Thymus (tissue), 11 donors: ENCODE results near the gene SMARCA2. TPM values are rescaled to one million over a fixed set of nuclear protein-coding genes. Genes with fewer than 3 reads are reported as not detected.

Source experiments
- DNase-seq, 9 donors: peaks; one replicate each; pipeline ENCODE4 v3.0.0-alpha.2; 2013; ENCODE audit warnings: low spot score in 9 of 9, low read depth in 6 of 9, missing footprints in 1 of 9
- H3K27ac ChIP-seq, 2 donors: one replicate each; pipeline ENCODE4 v1.5.1; 2013; ENCODE audit warnings: control low read depth in 1 of 2, low read depth in 1 of 2, low read length in 1 of 2, mild to moderate bottlenecking in 1 of 2, moderate library complexity in 1 of 2
- H3K27me3 ChIP-seq, 2 donors: one replicate each; pipeline ENCODE4 v1.5.1; 2013; ENCODE audit warnings: low read length in 1 of 2; ENCODE audit not compliant: control insufficient read depth in 2 of 2, insufficient read depth in 1 of 2
- H3K36me3 ChIP-seq, 2 donors: one replicate each; pipeline ENCODE4 v1.5.1; 2013; ENCODE audit warnings: low read length in 1 of 2, mild to moderate bottlenecking in 1 of 2, moderate library complexity in 1 of 2; ENCODE audit not compliant: control insufficient read depth in 2 of 2, insufficient read depth in 2 of 2
- H3K4me1 ChIP-seq, 2 donors: one replicate each; pipeline ENCODE4 v1.5.1; 2013; ENCODE audit warnings: low read length in 2 of 2; ENCODE audit not compliant: control insufficient read depth in 2 of 2, insufficient read depth in 2 of 2
- H3K4me3 ChIP-seq, 2 donors: one replicate each; pipeline ENCODE4 v1.5.1; 2013; ENCODE audit warnings: low read length in 2 of 2, control low read depth in 1 of 2, mild to moderate bottlenecking in 1 of 2
- H3K9me3 ChIP-seq, 2 donors: one replicate each; pipeline ENCODE4 v1.5.1; 2013; ENCODE audit warnings: low read length in 1 of 2, mild to moderate bottlenecking in 1 of 2; ENCODE audit not compliant: control insufficient read depth in 2 of 2, insufficient read depth in 1 of 2
- WGBS: extraction: QIAGEN DNeasy Blood & Tissue Kit; methylation state at CpG from one replicate; pipeline ENCODE4 v1.1.7; 2013; 5-methylcytosine and 5-hydroxymethylcytosine counted together
- polyA plus RNA-seq: library from polyadenylated mRNA; stranded (reverse); fragments of 200-250 nt; gene quantifications from one replicate; pipeline ENCODE4 v1.2.3, GENCODE V29; 2013
- total RNA-seq: library from RNA; stranded (reverse); fragments of 120-200 nt; gene quantifications from one replicate; pipeline ENCODE4 v1.2.4, GENCODE V29; 2013
- donor health status: healthy.

Gene SMARCA2
- total and polyA plus RNA-seq, 2 donors = 63.0 to 79.4 TPM

GRCh38 chr9:2199999-2200796, 185.1 kb downstream of the SMARCA2 start:
- Histone ChIP-seq H3K27me3 (no peaks in the 10 kb centered on the region), H3K36me3 (no peaks in the 10 kb centered on the region), H3K4me1 (no peaks in the 10 kb centered on the region), H3K27ac (no peak overlapping the region), H3K9me3 (peaks cover 0 to 4% of the 10 kb centered on the region in 2 donors), H3K4me3 (no peak overlapping the region)
- DNase-seq = no peak
- 98% methylated on average over 7 of the region's 7 CpGs for WGBS

DNA sequence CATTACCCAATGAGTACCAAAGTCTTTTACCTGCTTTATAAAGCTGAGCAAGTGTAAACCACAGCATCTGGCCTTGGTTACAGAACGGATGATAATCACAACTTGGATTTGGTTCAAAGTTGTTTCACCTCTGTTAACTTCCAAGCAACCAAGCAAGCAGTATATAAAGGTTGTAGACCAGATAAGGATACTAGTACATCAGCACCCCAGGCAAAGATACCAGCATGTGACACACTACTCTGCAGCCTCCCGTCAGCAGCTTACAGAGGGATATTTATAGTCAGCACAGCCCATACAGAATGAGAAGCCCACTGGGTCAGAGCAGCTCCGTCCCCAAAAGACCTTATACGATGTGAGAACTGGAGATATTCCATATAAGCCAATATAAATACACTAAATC, 193.3 kb downstream of the SMARCA2 start:
- Histone ChIP-seq H3K36me3 (no peaks in the 10 kb centered on the region), H3K4me1 (no peaks in the 10 kb centered on the region), H3K27me3 (no peaks in the 10 kb centered on the region), H3K4me3 (no peak overlapping the region), H3K27ac (no peak overlapping the region), H3K9me3 (no peaks in the 10 kb centered on the region)
- 94% methylated on average over 4 of the region's 4 CpGs for WGBS
- no peak for DNase-seq

- no peak for DNase-seq
- Histone ChIP-seq H3K27ac (no peak overlapping the region), H3K27me3 (no peaks in the 10 kb centered on the region), H3K4me3 (no peak overlapping the region), H3K9me3 (no peaks in the 10 kb centered on the region), H3K36me3 (no peaks in the 10 kb centered on the region), H3K4me1 (no peaks in the 10 kb centered on the region)
Observed at GRCh38 chr9:2208991-2209390, 193.8 kb downstream of the SMARCA2 start.

GRCh38 chr9:2209400-2209799, 194.3 kb downstream of the SMARCA2 start:
- no peak for DNase-seq
- H3K4me1 ChIP-seq = no peaks in the 10 kb centered on the region
- 62% methylated on average over 2 of the region's 2 CpGs for WGBS
- no peaks in the 10 kb centered on the region for H3K36me3 ChIP-seq
- no peak overlapping the region for H3K27ac ChIP-seq
- H3K9me3 ChIP-seq = no peaks in the 10 kb centered on the region
- no peak overlapping the region for H3K4me3 ChIP-seq
- H3K27me3 ChIP-seq = no peaks in the 10 kb centered on the region

- 95% methylated on average over 2 of the region's 2 CpGs for WGBS
- DNase-seq = no peak
Observed at GRCh38 chr9:2210201-2210600, 195.1 kb downstream of the SMARCA2 start.

DNA sequence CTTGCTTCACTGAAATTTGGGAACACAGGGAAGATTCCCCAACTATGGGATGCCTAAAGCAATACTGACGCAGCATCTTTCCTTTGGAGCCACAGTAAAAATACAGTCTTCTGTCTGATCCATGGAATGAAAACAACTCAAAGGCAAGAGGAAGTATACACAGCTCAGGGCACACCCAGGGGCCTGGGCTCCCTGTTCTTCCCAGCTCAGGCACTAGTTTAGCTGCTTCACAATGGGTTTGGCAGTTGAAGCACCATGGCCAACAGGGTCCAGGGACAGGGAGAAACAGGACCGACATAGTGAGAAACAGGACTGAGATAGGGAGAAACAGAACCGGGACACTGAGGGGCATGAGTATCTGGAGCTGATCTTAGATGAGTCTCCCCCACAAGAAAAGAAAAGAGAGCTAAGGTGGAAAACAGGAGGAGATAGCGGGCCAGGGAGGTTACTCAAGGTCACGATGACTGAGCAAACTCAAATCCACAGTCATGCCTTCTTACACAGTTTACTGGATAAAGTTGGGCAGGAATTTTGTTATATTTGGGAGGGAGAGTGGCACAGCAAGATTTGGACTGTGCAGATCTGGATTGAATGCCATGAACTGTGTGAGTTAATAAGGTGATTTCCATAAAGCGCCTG, 198.8 kb downstream of the SMARCA2 start:
- Histone ChIP-seq H3K27me3 (no peaks in the 10 kb centered on the region), H3K9me3 (no peaks in the 10 kb centered on the region), H3K36me3 (no peaks in the 10 kb centered on the region), H3K4me3 (no peak overlapping the region), H3K4me1 (no peaks in the 10 kb centered on the region), H3K27ac (no peak overlapping the region)
- no peak for DNase-seq
- 80% methylated on average over 6 of the region's 6 CpGs for WGBS

More at GRCh38 chr9:2210201-2210600, 195.1 kb downstream of the SMARCA2 start:
- Histone ChIP-seq H3K27me3 (no peaks in the 10 kb centered on the region), H3K36me3 (no peaks in the 10 kb centered on the region), H3K27ac (no peak overlapping the region), H3K9me3 (no peaks in the 10 kb centered on the region), H3K4me1 (no peaks in the 10 kb centered on the region), H3K4me3 (no peak overlapping the region)

GRCh38 chr9:2214707-2215106, 199.6 kb downstream of the SMARCA2 start:
- Histone ChIP-seq H3K36me3 (no peaks in the 10 kb centered on the region), H3K27ac (no peak overlapping the region), H3K4me3 (no peak overlapping the region), H3K9me3 (no peaks in the 10 kb centered on the region), H3K4me1 (no peaks in the 10 kb centered on the region), H3K27me3 (no peaks in the 10 kb centered on the region)
- DNase-seq = no peak
- WGBS = 97% methylated on average over 5 of the region's 5 CpGs

- no peak for DNase-seq
- Histone ChIP-seq H3K4me1 (no peaks in the 10 kb centered on the region), H3K27ac (no peak overlapping the region), H3K27me3 (no peaks in the 10 kb centered on the region), H3K4me3 (no peak overlapping the region), H3K9me3 (no peaks in the 10 kb centered on the region), H3K36me3 (no peaks in the 10 kb centered on the region)
- WGBS = 96% methylated on average over 8 of the region's 8 CpGs
Observed at GRCh38 chr9:2215921-2216441, 200.8 kb downstream of the SMARCA2 start.

GRCh38 chr9:2216591-2216990, 201.4 kb downstream of the SMARCA2 start:
- WGBS = 92% methylated on average over 2 of the region's 2 CpGs
- Histone ChIP-seq H3K27me3 (no peaks in the 10 kb centered on the region), H3K4me3 (no peak overlapping the region), H3K36me3 (no peaks in the 10 kb centered on the region), H3K4me1 (no peaks in the 10 kb centered on the region), H3K9me3 (no peaks in the 10 kb centered on the region), H3K27ac (no peak overlapping the region)
- no peak for DNase-seq
